AG04449 (cell line): ENCODE measurements around the gene CTU2.
A peak's percentile ranks its signal among the peaks of the same experiment; 100 is the strongest.

Source experiments
- CTCF ChIA-PET: fragments of 350-600 bp; formaldehyde crosslinking; extraction: SDS; loops from one replicate; lab custom pipeline; 2021; ENCODE audit warnings: antibody characterized with exemption; lab: Yijun Ruan, JAX
- POLR2A ChIA-PET: fragments of 400-600, 350-600 bp; formaldehyde crosslinking; extraction: SDS; loops from one replicate; lab custom pipeline; 2020; ENCODE audit warnings: antibody characterized with exemption, inconsistent platforms; lab: Yijun Ruan, JAX
- DNase-seq: peaks from one replicate; pipeline ENCODE4 v3.0.0-alpha.2; 2010; ENCODE audit warnings: low read depth, low spot score
- H3K4me3 ChIP-seq: 2 replicates; pipeline ENCODE4 v1.5.1; 2011; ENCODE audit warnings: low read depth, mild to moderate bottlenecking, control low read depth, low read length
- TF ChIP-seq, protein P1 (sequence below): IDR thresholded peaks from one replicate; pipeline ENCODE4 v1.5.1; 2011; ENCODE audit warnings: mild to moderate bottlenecking, moderate library complexity, low read length, control low read depth, inconsistent platforms; ENCODE audit not compliant: insufficient read depth; ENCODE audit errors: missing control alignments

CTU2 gene

DNA sequence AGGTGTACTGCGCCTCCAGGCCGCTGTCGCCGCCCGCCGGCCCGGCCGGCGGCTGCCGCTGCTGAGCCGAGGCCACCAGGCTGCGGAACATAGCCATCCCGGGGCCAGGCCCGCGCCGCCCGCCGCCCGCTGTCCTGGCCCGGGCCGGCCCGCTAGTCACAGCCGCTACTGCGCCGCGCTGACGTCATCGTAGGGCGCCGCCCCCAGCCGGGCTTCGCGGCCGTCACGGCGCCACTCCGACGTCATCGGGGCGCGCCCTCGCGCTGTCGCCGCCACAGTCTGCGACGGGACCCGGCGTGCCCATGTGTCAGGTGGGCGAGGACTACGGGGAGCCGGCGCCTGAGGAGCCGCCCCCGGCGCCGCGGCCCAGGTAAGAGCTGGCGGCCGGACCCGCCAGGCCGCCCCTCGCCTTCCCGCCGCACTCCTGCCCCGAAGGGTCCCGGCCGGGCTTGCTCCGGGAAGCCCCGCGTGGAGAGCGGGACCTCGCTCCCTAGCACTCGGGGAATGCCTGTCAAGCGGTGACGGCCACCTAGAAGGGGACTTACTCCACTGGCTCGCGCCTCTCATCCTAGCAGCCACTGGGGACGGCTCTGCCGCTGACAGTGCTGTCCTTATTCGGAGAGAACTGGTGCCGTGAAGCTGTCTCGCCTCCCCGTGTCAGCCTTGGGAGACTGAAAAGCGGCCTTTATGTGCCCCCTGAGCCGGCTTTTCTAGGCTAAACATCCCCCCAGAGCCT lies at the start of gene CTU2, which contains the start of gene RNF166:
Gene CTU2, plus strand, starts transcription at position 275 of the 736 bp plus-strand sequence. Its CDS starts 28 bp downstream, at position 303.
Gene RNF166, minus strand, starts transcription at position 180 of the 736 bp plus-strand sequence. Its CDS starts 83 bp downstream, at position 97.
- ChIA-PET POLR2A (interaction anchor here (1.0 to 1.1 kb wide), 2 partner anchors 66 to 97 kb away, joined by 3 to 4 read pairs; no protein-coding TSS in a partner anchor), CTCF (interaction anchor here (1.2 to 5.0 kb wide), 3 partner anchors 18 to 37 kb away, joined by 3 to 25 read pairs (median 4); no protein-coding TSS in a partner anchor)
- DNase-seq: peak; percentile 14
- TF ChIP-seq, protein P1, sequence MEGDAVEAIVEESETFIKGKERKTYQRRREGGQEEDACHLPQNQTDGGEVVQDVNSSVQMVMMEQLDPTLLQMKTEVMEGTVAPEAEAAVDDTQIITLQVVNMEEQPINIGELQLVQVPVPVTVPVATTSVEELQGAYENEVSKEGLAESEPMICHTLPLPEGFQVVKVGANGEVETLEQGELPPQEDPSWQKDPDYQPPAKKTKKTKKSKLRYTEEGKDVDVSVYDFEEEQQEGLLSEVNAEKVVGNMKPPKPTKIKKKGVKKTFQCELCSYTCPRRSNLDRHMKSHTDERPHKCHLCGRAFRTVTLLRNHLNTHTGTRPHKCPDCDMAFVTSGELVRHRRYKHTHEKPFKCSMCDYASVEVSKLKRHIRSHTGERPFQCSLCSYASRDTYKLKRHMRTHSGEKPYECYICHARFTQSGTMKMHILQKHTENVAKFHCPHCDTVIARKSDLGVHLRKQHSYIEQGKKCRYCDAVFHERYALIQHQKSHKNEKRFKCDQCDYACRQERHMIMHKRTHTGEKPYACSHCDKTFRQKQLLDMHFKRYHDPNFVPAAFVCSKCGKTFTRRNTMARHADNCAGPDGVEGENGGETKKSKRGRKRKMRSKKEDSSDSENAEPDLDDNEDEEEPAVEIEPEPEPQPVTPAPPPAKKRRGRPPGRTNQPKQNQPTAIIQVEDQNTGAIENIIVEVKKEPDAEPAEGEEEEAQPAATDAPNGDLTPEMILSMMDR: no peak
- H3K4me3 ChIP-seq: peak within 1 kb of the TSS; percentile 96

DNA sequence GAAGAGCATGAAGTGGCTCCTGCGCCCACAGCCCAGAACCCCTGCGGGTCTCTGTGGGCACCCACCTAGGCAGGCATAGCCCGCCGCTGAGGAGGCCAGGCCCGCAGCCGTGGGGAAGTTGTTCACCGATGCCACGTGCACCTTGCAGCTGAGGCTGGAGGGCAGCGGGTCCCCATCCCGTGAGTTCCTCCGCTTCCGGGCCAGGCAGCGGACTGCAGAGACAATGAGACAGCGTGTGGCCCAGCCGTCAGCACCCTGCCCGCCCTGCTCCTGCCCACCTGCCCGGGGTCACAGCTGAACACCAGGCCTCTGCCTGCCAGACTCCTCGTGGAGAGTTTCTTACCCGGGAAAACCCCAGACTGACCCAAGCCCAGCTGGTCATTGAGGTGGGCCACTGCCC lies 48.9 kb upstream of the CTU2 start:
- no peak overlapping the region for H3K4me3 ChIP-seq
- TF ChIP-seq, protein P1: no peak
- POLR2A ChIA-PET: no interaction called here
- no peak for DNase-seq
- CTCF ChIA-PET: no interaction called here

DNA sequence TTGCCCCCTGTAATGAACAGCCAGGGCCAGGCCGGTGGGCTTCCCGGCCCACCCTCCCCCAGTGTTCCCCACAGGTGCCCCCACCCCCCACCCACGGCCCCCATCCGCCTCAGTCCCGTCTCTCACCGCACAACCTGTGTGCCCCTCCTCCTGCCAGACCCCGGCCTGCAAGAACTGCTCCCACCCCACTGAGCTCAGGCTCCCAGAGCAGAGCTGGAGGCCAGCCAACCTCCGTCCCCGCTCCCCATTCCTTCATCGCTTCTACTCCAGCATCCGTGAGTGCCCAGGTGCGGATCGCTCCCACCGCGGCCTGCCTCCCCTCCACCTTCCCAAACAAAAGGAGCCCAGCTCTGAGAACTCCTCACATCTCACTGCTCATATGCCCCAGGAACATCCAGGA lies 47.6 kb upstream of the CTU2 start:
- no peak for DNase-seq
- ChIA-PET CTCF (no interaction called here), POLR2A (no interaction called here)
- TF ChIP-seq, protein P1: no peak
- no peak overlapping the region for H3K4me3 ChIP-seq

DNA sequence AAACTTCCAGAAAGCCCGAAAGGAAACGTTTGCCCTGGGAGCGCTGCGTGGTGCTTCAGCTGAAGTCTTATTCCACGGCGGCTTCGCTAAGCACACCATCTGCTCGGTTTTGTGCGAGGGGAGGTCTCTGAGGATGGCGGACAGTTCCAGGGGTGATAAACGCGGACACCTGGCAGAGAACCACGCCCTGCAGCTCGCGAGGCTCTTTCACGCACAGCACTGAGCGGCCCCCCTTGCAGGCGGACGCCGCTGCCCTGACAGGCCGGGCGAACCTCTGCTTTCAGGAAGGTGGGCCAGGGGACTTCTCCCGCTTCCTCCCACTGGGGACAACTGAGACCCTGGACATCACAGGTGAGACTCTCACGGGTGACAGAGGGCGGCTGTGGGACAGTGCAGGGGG lies 47.1 kb upstream of the CTU2 start:
- CTCF ChIA-PET: no interaction called here
- no peak overlapping the region for H3K4me3 ChIP-seq
- no peak for DNase-seq
- TF ChIP-seq, protein P1: no peak
- POLR2A ChIA-PET: no interaction called here

DNA sequence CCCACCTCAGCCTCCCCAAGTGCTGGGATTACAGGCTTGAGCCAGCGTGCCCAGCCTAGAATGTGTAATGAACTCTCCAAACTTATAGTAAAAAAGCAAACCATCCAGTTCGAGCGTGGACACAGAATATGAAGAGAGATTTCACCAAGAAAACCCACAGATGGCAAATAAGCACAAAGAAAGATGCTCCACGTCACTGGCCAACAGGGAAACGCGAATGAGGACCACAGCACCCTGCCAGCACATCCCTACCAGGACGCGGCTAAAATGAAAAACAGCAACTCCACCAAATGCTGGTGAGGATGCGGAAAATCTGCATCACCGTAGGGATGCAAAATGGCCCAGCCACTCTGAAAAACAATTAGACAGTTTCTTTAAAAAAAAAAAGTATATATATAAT lies 44.8 kb upstream of the CTU2 start:
- no peak for DNase-seq
- ChIA-PET POLR2A (no interaction called here), CTCF (no interaction called here)
- TF ChIP-seq, protein P1: no peak
- 0 out of 2 replicates have a peak overlapping the region, but pooled peaks have one; percentile 6 for H3K4me3 ChIP-seq

DNA sequence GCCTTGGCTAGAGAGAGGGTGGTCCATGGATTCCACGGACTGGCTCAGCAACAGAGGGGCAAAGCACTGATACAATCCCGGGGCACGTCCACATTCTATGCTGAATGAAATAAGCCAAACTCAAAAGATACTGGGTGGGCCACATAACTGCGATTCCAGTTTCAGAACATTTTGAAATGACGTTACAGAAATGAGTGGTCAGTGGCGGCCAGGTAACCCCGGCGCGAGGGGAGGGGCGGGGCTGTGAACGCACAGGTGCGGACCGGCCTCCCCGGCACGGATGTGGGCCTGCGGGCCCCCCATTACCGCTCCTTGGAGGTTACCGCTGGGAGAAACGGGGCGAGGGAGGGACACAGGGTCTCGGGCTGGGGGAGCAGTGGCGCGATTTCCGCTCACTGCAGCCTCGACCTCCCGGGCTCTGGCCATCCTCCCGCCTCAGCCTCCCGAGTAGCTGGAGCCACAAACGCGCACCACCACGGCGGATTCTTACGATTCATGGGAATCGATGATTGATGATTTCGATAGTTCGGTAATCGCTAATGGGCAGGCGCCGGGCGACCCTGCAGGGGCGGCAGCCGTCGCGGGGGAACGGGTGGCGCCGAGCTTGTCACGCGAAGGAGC lies 44.0 kb upstream of the CTU2 start:
- H3K4me3 ChIP-seq: peak overlapping the region; percentile 98
- TF ChIP-seq, protein P1: no peak
- POLR2A ChIA-PET: interaction anchor here (0.6 to 1.1 kb wide), 5 partner anchors 12 to 195 kb away, joined by 3 read pairs; no protein-coding TSS in a partner anchor
- CTCF ChIA-PET: interaction anchor here (1.2 to 1.4 kb wide), 2 partner anchors 11 to 196 kb away, joined by 3 read pairs; no protein-coding TSS in a partner anchor
- DNase-seq: no peak
